Peyer's patch (tissue), 4 donors: Measurements from ENCODE around the gene SH3RF3. TPM values are rescaled to one million over a fixed set of nuclear protein-coding genes. Genes with fewer than 3 reads are reported as not detected.
A peak's percentile ranks its signal among the peaks of the same experiment; 100 is the strongest.

Experiments
- DNase-seq, 3 donors: peaks; one replicate each; pipeline ENCODE4 v3.0.0-alpha.2; 2017 to 2019
- H3K27ac ChIP-seq, 4 donors: fragments of 200-600 bp; sonication (generic); one replicate each; pipeline ENCODE4 v1.5.1; 2016 to 2019
- H3K27me3 ChIP-seq, 2 donors: fragments of 200-600 bp; sonication (generic); one replicate each; pipeline ENCODE4 v1.5.1; 2019
- H3K36me3 ChIP-seq, 3 donors: fragments of 200-600 bp; sonication (generic); one replicate each; pipeline ENCODE4 v1.5.1; 2016 to 2019
- H3K4me1 ChIP-seq, 4 donors: fragments of 200-600 bp; sonication (generic); one replicate each; pipeline ENCODE4 v1.5.1; 2016 to 2019
- H3K4me3 ChIP-seq, 4 donors: fragments of 200-600 bp; sonication (generic); 1 replicate in 3 of 4; 2 replicates in 1 of 4; pipeline ENCODE4 v1.5.1; 2016 to 2019; ENCODE audit warnings: mild to moderate bottlenecking in 1 of 4
- H3K9me3 ChIP-seq, 4 donors: fragments of 200-600 bp; sonication (generic); one replicate each; pipeline ENCODE4 v1.5.1; 2016 to 2019; ENCODE audit warnings: mild to moderate bottlenecking in 1 of 4
- POLR2A ChIP-seq, 2 donors: fragments of 450-650 bp; IDR thresholded peaks; one replicate each; pipeline ENCODE4 v1.5.1; 2017; ENCODE audit warnings: antibody characterized with exemption in 2 of 2, mild to moderate bottlenecking in 2 of 2, moderate library complexity in 2 of 2
- total RNA-seq, 4 donors: library from RNA; depleted of rRNA; stranded (reverse); fragments of >200 nt; gene quantifications; one replicate each; pipeline ENCODE4 v1.1.0, GENCODE V29; 2016
- TF ChIP-seq, protein P1 (sequence below), 6 experiments: fragments of 450-650 bp in 4 of 6; fragments of 200-600 bp in 2 of 6; sonication (generic) in 1 of 6; IDR thresholded peaks; one replicate each; pipeline ENCODE4 v1.5.1; 2017 to 2019; ENCODE audit warnings: antibody characterized with exemption in 6 of 6, mild to moderate bottlenecking in 3 of 6, moderate library complexity in 1 of 6

The SH3RF3 gene
- total RNA-seq, 4 donors from 2014 or later = 1.1 to 5.0 (median 3.3) TPM

- H3K27ac ChIP-seq = peak overlapping the region in 2 of 4 donors; percentile 19 to 50
- H3K27me3 ChIP-seq = no peaks in the 10 kb centered on the region
- H3K4me1 ChIP-seq = no peaks in the 10 kb centered on the region
- no peaks in the 10 kb centered on the region for H3K36me3 ChIP-seq
- TF ChIP-seq, protein P1, sequence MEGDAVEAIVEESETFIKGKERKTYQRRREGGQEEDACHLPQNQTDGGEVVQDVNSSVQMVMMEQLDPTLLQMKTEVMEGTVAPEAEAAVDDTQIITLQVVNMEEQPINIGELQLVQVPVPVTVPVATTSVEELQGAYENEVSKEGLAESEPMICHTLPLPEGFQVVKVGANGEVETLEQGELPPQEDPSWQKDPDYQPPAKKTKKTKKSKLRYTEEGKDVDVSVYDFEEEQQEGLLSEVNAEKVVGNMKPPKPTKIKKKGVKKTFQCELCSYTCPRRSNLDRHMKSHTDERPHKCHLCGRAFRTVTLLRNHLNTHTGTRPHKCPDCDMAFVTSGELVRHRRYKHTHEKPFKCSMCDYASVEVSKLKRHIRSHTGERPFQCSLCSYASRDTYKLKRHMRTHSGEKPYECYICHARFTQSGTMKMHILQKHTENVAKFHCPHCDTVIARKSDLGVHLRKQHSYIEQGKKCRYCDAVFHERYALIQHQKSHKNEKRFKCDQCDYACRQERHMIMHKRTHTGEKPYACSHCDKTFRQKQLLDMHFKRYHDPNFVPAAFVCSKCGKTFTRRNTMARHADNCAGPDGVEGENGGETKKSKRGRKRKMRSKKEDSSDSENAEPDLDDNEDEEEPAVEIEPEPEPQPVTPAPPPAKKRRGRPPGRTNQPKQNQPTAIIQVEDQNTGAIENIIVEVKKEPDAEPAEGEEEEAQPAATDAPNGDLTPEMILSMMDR (IDR thresholded peaks at IDR 0.05) = no peak
- TF ChIP-seq POLR2A (IDR thresholded peaks at IDR 0.05) = no peak
- H3K9me3 ChIP-seq = peaks cover 0 to 4% (median 0%) of the 10 kb centered on the region in 4 donors
- H3K4me3 ChIP-seq = no peak overlapping the region
- peak in 1 of 3 donors; percentile 36 for DNase-seq
These were observed 309.1 kb downstream of the SH3RF3 start for GRCh38 chr2:109438146-109438545.

- no peaks in the 10 kb centered on the region for H3K36me3 ChIP-seq
- no peak overlapping the region for H3K4me3 ChIP-seq
- peaks cover 0 to 5% (median 0%) of the 10 kb centered on the region in 4 donors for H3K9me3 ChIP-seq
- no peaks in the 10 kb centered on the region for H3K27me3 ChIP-seq
- H3K27ac ChIP-seq = peak overlapping the region in 1 of 4 donors; percentile 50
- no peaks in the 10 kb centered on the region for H3K4me1 ChIP-seq
- peak in 1 of 3 donors; percentile 2 for DNase-seq
- no peak for TF ChIP-seq POLR2A (IDR thresholded peaks at IDR 0.05)
- TF ChIP-seq, protein P1 (IDR thresholded peaks at IDR 0.05) = no peak
These were observed 309.9 kb downstream of the SH3RF3 start for GRCh38 chr2:109438773-109439389.

- DNase-seq = no peak
- no peaks in the 10 kb centered on the region for H3K27me3 ChIP-seq
- no peak overlapping the region for H3K27ac ChIP-seq
- H3K4me1 ChIP-seq = no peaks in the 10 kb centered on the region
- H3K36me3 ChIP-seq = no peaks in the 10 kb centered on the region
- TF ChIP-seq, protein P1 (IDR thresholded peaks at IDR 0.05) = no peak
- TF ChIP-seq POLR2A (IDR thresholded peaks at IDR 0.05) = no peak
- no peak overlapping the region for H3K4me3 ChIP-seq
- peaks cover 0 to 5% (median 0%) of the 10 kb centered on the region in 4 donors for H3K9me3 ChIP-seq
These were observed 310.4 kb downstream of the SH3RF3 start for GRCh38 chr2:109439390-109439786.

DNA sequence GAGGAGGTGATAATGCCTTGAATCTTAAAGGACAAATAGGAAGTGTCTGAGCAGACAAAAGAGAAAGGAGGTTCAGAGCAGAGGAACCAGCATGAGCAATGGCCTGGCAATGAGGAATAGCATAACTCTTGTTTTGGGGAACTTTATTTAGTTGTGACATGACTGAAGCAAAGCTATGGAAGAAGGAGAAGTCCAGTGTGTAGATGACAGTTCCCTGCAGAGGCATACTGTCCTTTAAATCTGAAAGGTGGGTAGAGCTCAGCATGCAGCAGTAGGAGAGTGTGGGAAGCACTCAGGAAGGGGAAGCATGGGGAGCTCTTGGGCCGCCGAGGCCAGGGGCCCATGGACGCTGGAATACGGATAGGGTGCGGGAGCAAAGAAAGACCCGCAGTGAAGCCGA is 311.0 kb downstream of the SH3RF3 start:
- Histone ChIP-seq H3K36me3 (no peaks in the 10 kb centered on the region), H3K4me3 (no peak overlapping the region), H3K27me3 (no peaks in the 10 kb centered on the region), H3K9me3 (peaks cover 0 to 5% (median 0%) of the 10 kb centered on the region in 4 donors), H3K27ac (no peak overlapping the region), H3K4me1 (no peaks in the 10 kb centered on the region)
- TF ChIP-seq, protein P1 (IDR thresholded peaks at IDR 0.05) = no peak
- TF ChIP-seq POLR2A (IDR thresholded peaks at IDR 0.05) = no peak
- DNase-seq = peak in 1 of 3 donors; percentile 23

GRCh38 chr2:109440499-109441156 is 311.6 kb downstream of the SH3RF3 start:
- Histone ChIP-seq H3K4me1 (no peaks in the 10 kb centered on the region), H3K27ac (no peak overlapping the region), H3K36me3 (no peaks in the 10 kb centered on the region), H3K27me3 (no peaks in the 10 kb centered on the region), H3K9me3 (peaks cover 0 to 5% (median 0%) of the 10 kb centered on the region in 4 donors), H3K4me3 (no peak overlapping the region)
- TF ChIP-seq, protein P1 (IDR thresholded peaks at IDR 0.05) = no peak
- no peak for TF ChIP-seq POLR2A (IDR thresholded peaks at IDR 0.05)
- DNase-seq = peak in 1 of 3 donors; percentile 13
